ENCODE results near the gene ABTB1. TPM values are rescaled to one million over a fixed set of nuclear protein-coding genes. Genes with fewer than 3 reads are reported as not detected.

Gene ABTB1
- total and polyA plus RNA-seq, 2 of the 13 experiments (the other 11 are each of a cell fraction or from before 2014, with no cell fraction given), result 0.42 to 14.5 TPM

- peak; percentile 22; the same call in 1 of the 2 replicates for TF ChIP-seq ZBTB34 (CRISPR knock-in tag; IDR thresholded peaks at IDR 0.05)
- TF ChIP-seq MIER2 (CRISPR knock-in tag; IDR thresholded peaks at IDR 0.05), result 0 out of 2 replicates have a peak, but pooled peaks have one; percentile 24
- TF ChIP-seq ZSCAN5A (CRISPR knock-in tag; IDR thresholded peaks at IDR 0.05; ENCODE audit: borderline replicate concordance), result 0 out of 2 replicates have a peak, but pooled peaks have one; percentile 24
- peak; percentile 90 for TF ChIP-seq ETS1 (CRISPR knock-in tag; IDR thresholded peaks at IDR 0.05)
- TF ChIP-seq ZNF138 (CRISPR knock-in tag; IDR thresholded peaks at IDR 0.05; ENCODE audit: low read depth), result peak; percentile 59; the same call in 1 of the 2 replicates
- TF ChIP-seq ZNF773 (CRISPR knock-in tag; IDR thresholded peaks at IDR 0.05; ENCODE audit: borderline replicate concordance), result peak; percentile 49; the same call in 1 of the 2 replicates
- peak; percentile 94; the same call in 1 of the 2 replicates for TF ChIP-seq BRCA1 (CRISPR knock-in tag; IDR thresholded peaks at IDR 0.05)
- no peak for TF ChIP-seq HCFC1 (IDR thresholded peaks at IDR 0.05; ENCODE audit: low read depth, low read length)
- TF ChIP-seq SP2 (CRISPR knock-in tag; IDR thresholded peaks at IDR 0.05), result peak; percentile 78
- TF ChIP-seq KDM4B (CRISPR knock-in tag; IDR thresholded peaks at IDR 0.05), result no peak
- no peak for TF ChIP-seq ARID2 (CRISPR knock-in tag; IDR thresholded peaks at IDR 0.05; ENCODE audit: borderline replicate concordance)
- TF ChIP-seq ZNF841 (CRISPR knock-in tag; IDR thresholded peaks at IDR 0.05; ENCODE audit: borderline replicate concordance), result peak; percentile 68
- peak; percentile 47; the same call in 1 of the 2 replicates for TF ChIP-seq ZSCAN25 (CRISPR knock-in tag; IDR thresholded peaks at IDR 0.05)
- TF ChIP-seq GZF1 (CRISPR knock-in tag; IDR thresholded peaks at IDR 0.05), result no peak
- TF ChIP-seq ZNF484 (CRISPR knock-in tag; IDR thresholded peaks at IDR 0.05; ENCODE audit: borderline replicate concordance, low read depth), result peak; percentile 60; the same call in 1 of the 2 replicates
- 0 out of 2 replicates have a peak, but pooled peaks have one; percentile 29 for TF ChIP-seq ZNF143 (CRISPR knock-in tag; IDR thresholded peaks at IDR 0.05)
- TF ChIP-seq MIXL1 (CRISPR knock-in tag; IDR thresholded peaks at IDR 0.05), result no peak; the same call in 1 of the 2 replicates
- no peak for TF ChIP-seq TIGD3 (CRISPR knock-in tag; IDR thresholded peaks at IDR 0.05; ENCODE audit: borderline replicate concordance)
- TF ChIP-seq FOXO1 (CRISPR knock-in tag; IDR thresholded peaks at IDR 0.05), result no peak
These were observed 43.8 kb upstream of the ABTB1 start, which contains the start of gene PODXL2 (continued) for GRCh38 chr3:127628788-127629466.

Measured in HepG2 (cell line).